Heart left ventricle (tissue), 16 donors: Measurements from ENCODE around the gene CX3CR1. TPM values are rescaled to one million over a fixed set of nuclear protein-coding genes. Genes with fewer than 3 reads are reported as not detected.

Source experiments
- ATAC-seq, 4 donors: fragments of 200-7000 bp; cut with Tn5 transposase; one replicate each; pipeline ENCODE4 v1.9.1; 2020 to 2022; ENCODE audit warnings: moderate library complexity in 4 of 4, mild to moderate bottlenecking in 3 of 4, moderate number of reproducible peaks in 1 of 4
- DNase-seq, 5 donors: peaks; one replicate each; pipeline ENCODE4 v3.0.0-alpha.2; 2020
- H3K27ac ChIP-seq, 12 donors: fragments of 200-600 bp; sonication (generic) in 4 of 12; one replicate each; pipeline versions ENCODE4 v1.5.0 to v1.8.0; 2016 to 2022; ENCODE audit warnings: mild to moderate bottlenecking in 2 of 12
- H3K27me3 ChIP-seq, 9 donors: fragments of 200-600 bp; sonication (generic) in 2 of 9; one replicate each; pipeline versions ENCODE4 v1.5.1 to v1.8.0; 2016 to 2022; ENCODE audit warnings: mild to moderate bottlenecking in 3 of 9
- H3K36me3 ChIP-seq, 9 donors: fragments of 200-600 bp; sonication (generic) in 2 of 9; one replicate each; pipeline versions ENCODE4 v1.5.0 to v1.8.0; 2018 to 2022; ENCODE audit warnings: mild to moderate bottlenecking in 2 of 9
- H3K4me1 ChIP-seq, 12 donors: fragments of 200-600 bp; sonication (generic) in 4 of 12; one replicate each; pipeline versions ENCODE4 v1.5.0 to v1.8.0; 2016 to 2022; ENCODE audit warnings: mild to moderate bottlenecking in 3 of 12
- H3K4me3 ChIP-seq, 12 donors: fragments of 200-600 bp; sonication (generic) in 4 of 12; one replicate each; pipeline versions ENCODE4 v1.5.0 to v1.8.0; 2017 to 2022; ENCODE audit warnings: mild to moderate bottlenecking in 9 of 12, moderate library complexity in 4 of 12
- H3K9me3 ChIP-seq, 12 donors: fragments of 200-600 bp; sonication (generic) in 4 of 12; one replicate each; pipeline versions ENCODE4 v1.5.0 to v1.8.0; 2016 to 2022; ENCODE audit warnings: mild to moderate bottlenecking in 1 of 12
- POLR2A ChIP-seq, 2 donors: fragments of 450-650 bp; IDR thresholded peaks; one replicate each; pipeline ENCODE4 v1.6.1; 2017; ENCODE audit warnings: antibody characterized with exemption in 2 of 2, mild to moderate bottlenecking in 2 of 2, moderate library complexity in 2 of 2
- WGBS, 4 donors: extraction: QIAGEN DNeasy Blood & Tissue Kit in 2 of 4; methylation state at CpG; one replicate each; pipeline versions ENCODE4 v1.1.5 to v1.1.7; 2013 to 2018; 5-methylcytosine and 5-hydroxymethylcytosine counted together
- intact Hi-C, 10 donors: fragments of 100-400 bp; cut with DNase I; formaldehyde crosslinking; loops; one replicate each; pipeline versions ENCODE4 v1.11.1 to v1.14.2; 2022
- polyA plus RNA-seq, 2 donors: library from polyadenylated mRNA; stranded (reverse); fragments of 200-250 nt; gene quantifications; one replicate each; pipeline ENCODE4 v1.2.3, GENCODE V29; 2013
- total RNA-seq, 9 donors: library from RNA; depleted of rRNA in 2 of 9; stranded (reverse); fragments of >200 nt in 2 of 9; fragmentation: NEBNext Ultra II Directional in 3 of 9; extraction: Animal tissue kit (Norgen Biotek cat#: 25700) in 3 of 9; gene quantifications; one replicate each; pipeline versions ENCODE4 v1.1.0 to v1.2.4, GENCODE V29; 2016 to 2023
- TF ChIP-seq, protein P1 (sequence below), 12 donors: fragments of 200-600 bp; sonication (generic) in 4 of 12; IDR thresholded peaks; one replicate each; pipeline versions ENCODE4 v1.5.0 to v1.8.0; 2018 to 2022; ENCODE audit warnings: antibody characterized with exemption in 12 of 12, mild to moderate bottlenecking in 5 of 12
- donor health status: ischemic (EF 13 %, LVEDD 7.1; RV severe dilation, severe dysfunction).
- donor health status: healthy with polysubstance abuse.
- donor health status: DM: no; HTN: yes; CAD: no.
- donor health status: DM: no; HTN: no; CAD: no.
- donor health status: ischemic (EF 25% LVEDD 6.9; RV normal size, moderate dysfunction).
- donor health status: ischemic (EF 25% LVEDD 5.7; RV mildly dilated, moderate dysfunction).
- donor health status: healthy.
- donor health status: DM: yes; HTN: yes; CAD: no.
- donor health status: ischemic (EF 35%, LVEDD 5.7; RV mildly dilated, moderate dysfunction).
- donor health status: nonischemic (EF 11% LVEDD 7.7; RV severe dilation, severe dysfunction).
- donor health status: DM: yes; HTN: yes; CAD: no.
- donor health status: PGD.
- donor health status: ischemic (EF 29% LVEDD 5.4; RV normal size, mild dysfunction).
- donor health status: nonischemic (EF 23%, LVEDD 6.1; RV moderate dilation, normal function).

CX3CR1 gene
- total and polyA plus RNA-seq, 11 donors, result 0.14 to 11.4 (median 1.1) TPM

DNA sequence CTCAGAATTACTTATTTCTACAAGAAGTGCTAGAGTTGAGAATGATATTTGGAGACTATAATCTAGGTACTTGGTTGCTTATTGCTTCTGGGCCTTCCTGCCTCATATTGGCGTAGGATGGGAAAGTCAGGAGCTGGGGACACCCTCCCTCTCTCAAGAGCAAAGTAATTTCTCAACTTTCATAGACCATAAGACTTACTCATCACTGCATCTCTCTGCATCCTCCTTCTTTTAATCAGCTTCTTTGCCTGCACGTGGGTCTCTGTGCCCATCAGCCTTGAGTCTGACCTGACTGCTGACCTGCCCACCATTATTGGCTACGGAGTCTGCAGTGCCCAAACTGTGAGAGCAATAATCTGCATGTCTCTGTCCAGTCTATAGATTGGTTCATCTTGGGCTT, 60.1 kb downstream of the CX3CR1 start:
- H3K4me3 ChIP-seq, result no peak overlapping the region
- no peaks in the 10 kb centered on the region for H3K36me3 ChIP-seq
- ATAC-seq (no peak), DNase-seq (no peak)
- H3K4me1 ChIP-seq, result peaks cover 0 to 38% (median 0%) of the 10 kb centered on the region in 12 donors
- no peaks in the 10 kb centered on the region for H3K27me3 ChIP-seq
- H3K27ac ChIP-seq, result no peak overlapping the region
- no peaks in the 10 kb centered on the region for H3K9me3 ChIP-seq
- TF ChIP-seq, protein P1, sequence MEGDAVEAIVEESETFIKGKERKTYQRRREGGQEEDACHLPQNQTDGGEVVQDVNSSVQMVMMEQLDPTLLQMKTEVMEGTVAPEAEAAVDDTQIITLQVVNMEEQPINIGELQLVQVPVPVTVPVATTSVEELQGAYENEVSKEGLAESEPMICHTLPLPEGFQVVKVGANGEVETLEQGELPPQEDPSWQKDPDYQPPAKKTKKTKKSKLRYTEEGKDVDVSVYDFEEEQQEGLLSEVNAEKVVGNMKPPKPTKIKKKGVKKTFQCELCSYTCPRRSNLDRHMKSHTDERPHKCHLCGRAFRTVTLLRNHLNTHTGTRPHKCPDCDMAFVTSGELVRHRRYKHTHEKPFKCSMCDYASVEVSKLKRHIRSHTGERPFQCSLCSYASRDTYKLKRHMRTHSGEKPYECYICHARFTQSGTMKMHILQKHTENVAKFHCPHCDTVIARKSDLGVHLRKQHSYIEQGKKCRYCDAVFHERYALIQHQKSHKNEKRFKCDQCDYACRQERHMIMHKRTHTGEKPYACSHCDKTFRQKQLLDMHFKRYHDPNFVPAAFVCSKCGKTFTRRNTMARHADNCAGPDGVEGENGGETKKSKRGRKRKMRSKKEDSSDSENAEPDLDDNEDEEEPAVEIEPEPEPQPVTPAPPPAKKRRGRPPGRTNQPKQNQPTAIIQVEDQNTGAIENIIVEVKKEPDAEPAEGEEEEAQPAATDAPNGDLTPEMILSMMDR (IDR thresholded peaks at IDR 0.05), result no peak
- no peak for TF ChIP-seq POLR2A (IDR thresholded peaks at IDR 0.05)
- WGBS, 4 donors, result 91 to 97% (median 95%) methylated on average over 3 of the region's 3 CpGs
- intact Hi-C loops, result no loop called here

DNA sequence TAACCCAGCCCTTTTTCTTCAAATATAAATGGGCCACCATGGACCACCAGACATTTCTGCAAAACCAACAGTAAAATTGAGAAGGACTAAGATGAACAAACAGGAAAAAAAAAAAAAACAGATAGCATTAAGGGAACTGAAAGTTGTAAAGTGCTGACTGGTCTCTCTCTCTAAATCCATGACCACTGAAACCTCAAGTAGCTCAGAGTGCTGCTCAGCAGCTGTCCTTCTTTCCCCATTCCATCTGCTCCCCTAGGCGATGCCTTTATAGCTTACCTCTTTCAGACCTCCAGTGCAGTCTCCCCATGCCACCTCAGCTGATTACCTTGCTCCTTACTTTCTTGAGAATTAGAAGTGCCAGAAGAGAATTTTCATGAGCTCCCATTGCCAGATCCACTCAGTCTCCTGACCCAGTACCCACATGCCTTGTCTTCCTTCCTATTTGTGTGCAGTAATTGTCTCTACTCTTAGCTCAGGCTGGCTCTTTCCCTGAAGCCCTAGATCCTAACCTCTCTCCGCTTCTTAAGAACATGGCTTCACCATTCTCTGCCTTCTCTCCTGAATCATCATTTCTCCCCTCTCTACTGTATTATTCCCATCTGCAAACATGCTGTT, 63.6 kb downstream of the CX3CR1 start:
- H3K36me3 ChIP-seq, result no peaks in the 10 kb centered on the region
- no peak overlapping the region for H3K4me3 ChIP-seq
- intact Hi-C loops, result no loop called here
- 85 to 91% (median 86%) methylated on average over 2 of the region's 2 CpGs for WGBS, 4 donors
- ATAC-seq (peak in 2 of 4 donors; percentile 54 to 60), DNase-seq (no peak)
- H3K9me3 ChIP-seq, result no peaks in the 10 kb centered on the region
- TF ChIP-seq, protein P1 (IDR thresholded peaks at IDR 0.05), result no peak
- TF ChIP-seq POLR2A (IDR thresholded peaks at IDR 0.05), result no peak
- H3K27ac ChIP-seq, result peak overlapping the region in 1 of 12 donors; percentile 54
- no peaks in the 10 kb centered on the region for H3K27me3 ChIP-seq
- H3K4me1 ChIP-seq, result peaks cover 0 to 37% (median 0%) of the 10 kb centered on the region in 12 donors

DNA sequence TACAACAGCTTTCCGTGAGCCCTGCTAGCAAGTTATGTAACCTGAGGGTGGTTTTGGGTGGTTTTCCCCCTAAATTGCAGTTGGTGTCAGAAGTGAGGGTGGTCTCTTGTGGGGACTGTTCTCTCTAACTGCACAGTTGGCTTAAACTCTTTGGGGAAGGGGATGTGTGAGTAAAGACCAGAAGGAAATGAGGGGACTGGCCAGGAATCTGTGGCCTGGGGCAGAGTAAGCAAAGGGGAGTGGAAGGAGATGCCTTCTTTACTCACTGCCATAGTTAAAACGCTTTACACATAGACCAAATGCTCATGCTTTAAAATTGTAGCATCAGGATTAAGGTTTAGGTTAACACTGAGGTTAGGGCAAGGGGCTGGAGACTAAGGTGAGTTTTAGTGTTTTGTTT, 66.2 kb downstream of the CX3CR1 start:
- H3K9me3 ChIP-seq, result no peaks in the 10 kb centered on the region
- no peak for TF ChIP-seq POLR2A (IDR thresholded peaks at IDR 0.05)
- TF ChIP-seq, protein P1 (IDR thresholded peaks at IDR 0.05), result no peak
- no peaks in the 10 kb centered on the region for H3K36me3 ChIP-seq
- no peaks in the 10 kb centered on the region for H3K27me3 ChIP-seq
- no peak overlapping the region for H3K4me3 ChIP-seq
- no peak overlapping the region for H3K27ac ChIP-seq
- DNase-seq (no peak), ATAC-seq (no peak)
- intact Hi-C loops, result loop anchor here in 1 of 10 donors (5.0 kb wide), 1 partner anchor 64 kb away; no protein-coding TSS in a partner anchor
- H3K4me1 ChIP-seq, result peaks cover 0 to 29% (median 0%) of the 10 kb centered on the region in 12 donors
- WGBS, 4 donors, result 79 to 93% (median 81%) methylated on average over 2 of the region's 2 CpGs

Other genes starting within 250 kb of the CX3CR1 start
- gene SCN11A, start 228.1 kb downstream of the CX3CR1 start, total RNA-seq, result under 1 TPM in 6 of 9 donors, not detected in 3; 0.05 to 0.13 (median 0.09) TPM
- under 1 TPM in 1 of 2 donors, not detected in 1; 0.03 TPM for gene SCN11A, start 228.1 kb downstream of the CX3CR1 start, polyA plus RNA-seq
- 10 to 100 TPM; 17.9 to 35.4 (median 23.6) TPM for gene WDR48, start 228.0 kb downstream of the CX3CR1 start, total RNA-seq
- gene WDR48, start 228.0 kb downstream of the CX3CR1 start, polyA plus RNA-seq, result 10 to 100 TPM in 1 of 2 donors, 1 to 10 TPM in 1; 8.0 to 13.6 TPM
- gene GORASP1, start 172.4 kb downstream of the CX3CR1 start, total RNA-seq, result 10 to 100 TPM; 35.3 to 52.5 (median 42.3) TPM
- gene GORASP1, start 172.4 kb downstream of the CX3CR1 start, polyA plus RNA-seq, result 10 to 100 TPM; 19.9 to 43.3 TPM
- gene TTC21A, start 172.4 kb downstream of the CX3CR1 start, total RNA-seq, result 1 to 10 TPM in 7 of 9 donors, under 1 TPM in 2; 0.83 to 4.8 (median 2.0) TPM
- gene TTC21A, start 172.4 kb downstream of the CX3CR1 start, polyA plus RNA-seq, result 1 to 10 TPM in 1 of 2 donors, under 1 TPM in 1; 0.72 to 1.9 TPM
- gene CSRNP1, start 126.4 kb downstream of the CX3CR1 start, total RNA-seq, result 10 to 100 TPM in 7 of 9 donors, 1 to 10 TPM in 2; 5.3 to 27.3 (median 17.2) TPM
- gene CSRNP1, start 126.4 kb downstream of the CX3CR1 start, polyA plus RNA-seq, result 10 to 100 TPM in 1 of 2 donors, 1 to 10 TPM in 1; 9.3 to 40.3 TPM
- 1,000 to 10,000 TPM in 1 of 9 donors, 100 to 1,000 TPM in 8; 293 to 1,122 (median 530) TPM for gene XIRP1, start 87.4 kb downstream of the CX3CR1 start, total RNA-seq
- 100 to 1,000 TPM; 496 to 675 TPM for gene XIRP1, start 87.4 kb downstream of the CX3CR1 start, polyA plus RNA-seq
- under 1 TPM in 1 of 9 donors, not detected in 8; 0.29 TPM for gene CCR8, start 49.7 kb upstream of the CX3CR1 start, total RNA-seq
- gene CCR8, start 49.7 kb upstream of the CX3CR1 start, polyA plus RNA-seq, result not detected
- 10 to 100 TPM; 13.6 to 30.6 (median 20.9) TPM for gene SLC25A38, start 103.3 kb upstream of the CX3CR1 start, total RNA-seq
- 10 to 100 TPM; 14.0 to 34.8 TPM for gene SLC25A38, start 103.3 kb upstream of the CX3CR1 start, polyA plus RNA-seq
- 100 to 1,000 TPM; 308 to 700 (median 426) TPM for gene RPSA, start 126.7 kb upstream of the CX3CR1 start, total RNA-seq
- 1,000 to 10,000 TPM in 1 of 2 donors, 100 to 1,000 TPM in 1; 619 to 1,279 TPM for gene RPSA, start 126.7 kb upstream of the CX3CR1 start, polyA plus RNA-seq
- gene MOBP, start 187.6 kb upstream of the CX3CR1 start, total RNA-seq, result under 1 TPM in 1 of 9 donors, not detected in 8; 0.17 TPM
- not detected for gene MOBP, start 187.6 kb upstream of the CX3CR1 start, polyA plus RNA-seq